HepG2 (cell line): Measurements from ENCODE around the gene GSTM4. TPM values are rescaled to one million over a fixed set of nuclear protein-coding genes. Genes with fewer than 3 reads are reported as not detected.

Experiments
- EED ChIP-seq: sonication (generic); formaldehyde crosslinking; IDR thresholded peaks from 2 replicates; pipeline ENCODE4 v1.5.0; 2020; ENCODE audit warnings: mild to moderate bottlenecking, missing genetic modification reagents
- ESRRA ChIP-seq: sonication (generic); formaldehyde crosslinking; IDR thresholded peaks from 2 replicates; pipeline ENCODE4 v1.5.1; 2020; ENCODE audit warnings: mild to moderate bottlenecking, low read depth, missing genetic modification reagents
- ETV6 ChIP-seq: sonication (generic); formaldehyde crosslinking; conservative IDR thresholded peaks from 2 replicates; pipeline ENCODE4 v1.4.0; 2020; ENCODE audit warnings: missing genetic modification reagents
- GATA4 ChIP-seq: sonication (generic); IDR thresholded peaks from 2 replicates; pipeline ENCODE4 v1.6.1; 2016; ENCODE audit warnings: antibody characterized with exemption, low read depth, borderline replicate concordance
- HES4 ChIP-seq: sonication (generic); formaldehyde crosslinking; IDR thresholded peaks from 2 replicates; pipeline ENCODE4 v1.9.0; 2021; ENCODE audit warnings: mild to moderate bottlenecking, missing genetic modification reagents, borderline replicate concordance
- KMT2A ChIP-seq: sonication (generic); formaldehyde crosslinking; IDR thresholded peaks from 2 replicates; pipeline ENCODE4 v1.4.0; 2020; ENCODE audit warnings: missing genetic modification reagents
- MIER2 ChIP-seq: IDR thresholded peaks from 2 replicates; pipeline ENCODE4 v1.6.1; 2016; ENCODE audit warnings: missing biosample characterization, missing genetic modification reagents
- MYC ChIP-seq: sonication (generic); formaldehyde crosslinking; IDR thresholded peaks from 2 replicates; pipeline ENCODE4 v1.9.0; 2021; ENCODE audit warnings: missing genetic modification reagents, borderline replicate concordance
- NBN ChIP-seq: fragments of 450-650 bp; conservative IDR thresholded peaks from 2 replicates; pipeline ENCODE4 v1.6.1; 2017
- PHF8 ChIP-seq: sonication (generic); formaldehyde crosslinking; IDR thresholded peaks from 2 replicates; pipeline ENCODE4 v1.5.0; 2020; ENCODE audit warnings: missing genetic modification reagents
- RXRB ChIP-seq: IDR thresholded peaks from 2 replicates; pipeline ENCODE4 v1.6.1; 2016; ENCODE audit warnings: borderline replicate concordance, missing genetic modification reagents, missing compliant biosample characterization
- SAP130 ChIP-seq: IDR thresholded peaks from 2 replicates; pipeline ENCODE4 v1.6.1; 2016; ENCODE audit warnings: low read depth
- TBX2 ChIP-seq: sonication (generic); formaldehyde crosslinking; IDR thresholded peaks from 2 replicates; pipeline ENCODE4 v1.5.0; 2020; ENCODE audit warnings: missing genetic modification reagents, mild to moderate bottlenecking, borderline replicate concordance
- TCF7L2 ChIP-seq: IDR thresholded peaks from 2 replicates; pipeline ENCODE4 v1.6.1; 2011; ENCODE audit warnings: mild to moderate bottlenecking, low read depth, low read length, moderate library complexity
- ZFP37 ChIP-seq: sonication (generic); formaldehyde crosslinking; IDR thresholded peaks from 2 replicates; pipeline ENCODE4 v1.4.0; 2020; ENCODE audit warnings: missing genetic modification reagents, borderline replicate concordance
- ZNF570 ChIP-seq: sonication (generic); formaldehyde crosslinking; IDR thresholded peaks from 2 replicates; pipeline ENCODE4 v1.4.0; 2020; ENCODE audit warnings: mild to moderate bottlenecking, missing genetic modification reagents, borderline replicate concordance
- ZNF607 ChIP-seq: sonication (generic); formaldehyde crosslinking; IDR thresholded peaks from 2 replicates; pipeline ENCODE4 v1.5.1; 2020; ENCODE audit warnings: missing genetic modification reagents, mild to moderate bottlenecking, borderline replicate concordance
- ZNF660 ChIP-seq: sonication (generic); formaldehyde crosslinking; IDR thresholded peaks from 2 replicates; pipeline ENCODE4 v1.5.1; 2020; ENCODE audit warnings: mild to moderate bottlenecking, low read depth, missing genetic modification reagents, borderline replicate concordance
- ZNF720 ChIP-seq: sonication (generic); formaldehyde crosslinking; IDR thresholded peaks from 2 replicates; pipeline ENCODE4 v1.4.0; 2020; ENCODE audit warnings: missing genetic modification reagents
- polyA plus RNA-seq, 8 experiments: library from polyadenylated mRNA; depleted of rRNA in 3 of 8; stranded (reverse) in 7 of 8; unstranded in 1 of 8; fragments of >200 nt; fragmentation: Illumina TruSeq in 4 of 8; extraction: Trizol in 4 of 8; gene quantifications; 2 replicates each; pipeline versions ENCODE4 v1.2.1 to v1.2.3, GENCODE V29; 2011 to 2016; ENCODE audit warnings: low read depth in 4 of 8, missing spikeins in 1 of 8, mixed read lengths in 1 of 8; ENCODE audit not compliant: insufficient read depth in 1 of 8
- total RNA-seq, 5 experiments: library from RNA; depleted of rRNA; stranded (reverse); fragments of >200 nt; fragmentation: Illumina TruSeq; extraction: Trizol; gene quantifications; 2 replicates each; pipeline ENCODE4 v1.2.3, GENCODE V29; 2016; ENCODE audit warnings: low read depth in 1 of 5
- TF ChIP-seq, protein P1 (sequence below): sonication (generic); formaldehyde crosslinking; IDR thresholded peaks from 2 replicates; pipeline ENCODE4 v1.9.0; 2021; ENCODE audit warnings: missing genetic modification reagents, mild to moderate bottlenecking, borderline replicate concordance
- TF ChIP-seq, protein P2 (sequence below): sonication (generic); formaldehyde crosslinking; IDR thresholded peaks from 2 replicates; pipeline ENCODE4 v1.8.1; 2023; ENCODE audit warnings: mild to moderate bottlenecking, missing genetic modification reagents, borderline replicate concordance
- TF ChIP-seq, protein P3 (sequence below): sonication (generic); formaldehyde crosslinking; conservative IDR thresholded peaks from 2 replicates; pipeline ENCODE4 v1.4.0; 2020; ENCODE audit warnings: missing genetic modification reagents
- TF ChIP-seq, protein P4 (sequence below): sonication (generic); formaldehyde crosslinking; IDR thresholded peaks from 2 replicates; pipeline ENCODE4 v1.8.0; 2022; ENCODE audit warnings: low read depth, missing genetic modification reagents
- TF ChIP-seq, protein P5 (sequence below): sonication (generic); formaldehyde crosslinking; IDR thresholded peaks from 2 replicates; pipeline ENCODE4 v1.5.1; 2020; ENCODE audit warnings: mild to moderate bottlenecking, missing genetic modification reagents, moderate library complexity

GSTM4 gene
- total and polyA plus RNA-seq, 2 of the 13 experiments (the other 11 are each of a cell fraction or from before 2014, with no cell fraction given) = 25.3 to 40.8 TPM

DNA sequence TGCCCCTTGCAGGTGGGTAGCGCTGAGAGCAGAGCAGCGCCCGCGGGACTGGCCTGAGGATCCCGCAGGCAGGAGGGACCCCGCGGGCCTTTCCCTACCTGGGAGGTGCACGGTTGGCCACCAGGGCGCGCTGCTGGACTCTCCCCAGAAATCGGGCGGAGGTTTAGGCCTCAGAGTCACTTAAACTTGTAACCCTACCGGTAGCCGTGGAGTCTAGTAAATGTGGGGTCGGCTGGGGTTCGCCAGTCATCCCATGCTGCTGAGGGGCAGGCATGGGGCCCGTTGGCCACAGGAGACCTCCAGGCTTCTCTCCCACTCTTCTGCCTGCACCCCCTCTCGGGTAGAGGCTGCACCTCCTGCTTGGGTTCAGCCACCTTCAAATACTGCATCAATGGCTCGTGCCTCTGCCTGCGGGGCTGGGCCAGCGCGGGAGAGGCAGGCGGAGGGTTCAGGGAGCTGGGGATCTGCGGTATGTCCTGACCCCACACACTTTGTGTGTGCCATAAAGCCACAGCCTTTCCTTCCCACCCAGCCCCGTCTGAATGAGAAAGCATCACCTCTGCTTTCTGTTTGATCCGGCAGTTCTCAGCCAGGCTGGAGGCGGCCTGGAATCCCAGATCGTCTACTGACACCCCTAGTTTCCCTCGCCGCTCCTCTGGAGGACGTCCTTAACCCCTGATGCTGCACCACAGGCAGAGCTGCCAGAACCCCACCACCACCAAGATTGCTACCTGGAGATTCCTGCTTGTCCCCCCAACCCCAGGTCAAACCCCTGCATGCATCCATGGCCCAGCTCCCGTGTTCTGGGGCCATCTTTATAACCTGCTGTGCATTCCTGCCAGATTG, 12.3 kb upstream of the GSTM4 start (continued):
- TF ChIP-seq GATA4 (no peak), RXRB (CRISPR knock-in tag) (0 out of 2 replicates have a peak, but pooled peaks have one; percentile 13), KMT2A (CRISPR knock-in tag) (no peak), ZNF720 (CRISPR knock-in tag) (no peak), MYC (no peak), EED (CRISPR knock-in tag) (no peak), NBN (no peak), TCF7L2 (no peak), SAP130 (CRISPR knock-in tag) (peak; percentile 53; the same call in 1 of the 2 replicates), PHF8 (CRISPR knock-in tag) (peak; percentile 40; the same call in 1 of the 2 replicates), HES4 (peak; percentile 81; the same call in 1 of the 2 replicates), ZNF570 (CRISPR knock-in tag) (no peak), ZNF607 (CRISPR knock-in tag) (peak; percentile 75; the same call in 1 of the 2 replicates), ZFP37 (no peak; the same call in 1 of the 2 replicates), MIER2 (CRISPR knock-in tag) (no peak), TBX2 (CRISPR knock-in tag) (peak; percentile 18; the same call in 1 of the 2 replicates), ESRRA (no peak), ZNF660 (CRISPR knock-in tag) (no peak), ETV6 (CRISPR knock-in tag) (no peak)
- TF ChIP-seq, protein P1, sequence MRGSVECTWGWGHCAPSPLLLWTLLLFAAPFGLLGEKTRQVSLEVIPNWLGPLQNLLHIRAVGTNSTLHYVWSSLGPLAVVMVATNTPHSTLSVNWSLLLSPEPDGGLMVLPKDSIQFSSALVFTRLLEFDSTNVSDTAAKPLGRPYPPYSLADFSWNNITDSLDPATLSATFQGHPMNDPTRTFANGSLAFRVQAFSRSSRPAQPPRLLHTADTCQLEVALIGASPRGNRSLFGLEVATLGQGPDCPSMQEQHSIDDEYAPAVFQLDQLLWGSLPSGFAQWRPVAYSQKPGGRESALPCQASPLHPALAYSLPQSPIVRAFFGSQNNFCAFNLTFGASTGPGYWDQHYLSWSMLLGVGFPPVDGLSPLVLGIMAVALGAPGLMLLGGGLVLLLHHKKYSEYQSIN (CRISPR knock-in tag) = no peak
- TF ChIP-seq, protein P2, sequence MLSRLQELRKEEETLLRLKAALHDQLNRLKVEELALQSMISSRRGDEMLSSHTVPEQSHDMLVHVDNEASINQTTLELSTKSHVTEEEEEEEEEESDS (CRISPR knock-in tag) = no peak
- TF ChIP-seq, protein P3, sequence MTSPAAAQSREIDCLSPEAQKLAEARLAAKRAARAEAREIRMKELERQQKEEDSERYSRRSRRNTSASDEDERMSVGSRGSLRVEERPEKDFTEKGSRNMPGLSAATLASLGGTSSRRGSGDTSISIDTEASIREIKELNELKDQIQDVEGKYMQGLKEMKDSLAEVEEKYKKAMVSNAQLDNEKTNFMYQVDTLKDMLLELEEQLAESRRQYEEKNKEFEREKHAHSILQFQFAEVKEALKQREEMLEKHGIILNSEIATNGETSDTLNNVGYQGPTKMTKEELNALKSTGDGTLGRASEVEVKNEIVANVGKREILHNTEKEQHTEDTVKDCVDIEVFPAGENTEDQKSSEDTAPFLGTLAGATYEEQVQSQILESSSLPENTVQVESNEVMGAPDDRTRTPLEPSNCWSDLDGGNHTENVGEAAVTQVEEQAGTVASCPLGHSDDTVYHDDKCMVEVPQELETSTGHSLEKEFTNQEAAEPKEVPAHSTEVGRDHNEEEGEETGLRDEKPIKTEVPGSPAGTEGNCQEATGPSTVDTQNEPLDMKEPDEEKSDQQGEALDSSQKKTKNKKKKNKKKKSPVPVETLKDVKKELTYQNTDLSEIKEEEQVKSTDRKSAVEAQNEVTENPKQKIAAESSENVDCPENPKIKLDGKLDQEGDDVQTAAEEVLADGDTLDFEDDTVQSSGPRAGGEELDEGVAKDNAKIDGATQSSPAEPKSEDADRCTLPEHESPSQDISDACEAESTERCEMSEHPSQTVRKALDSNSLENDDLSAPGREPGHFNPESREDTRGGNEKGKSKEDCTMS = no peak
- TF ChIP-seq, protein P4, sequence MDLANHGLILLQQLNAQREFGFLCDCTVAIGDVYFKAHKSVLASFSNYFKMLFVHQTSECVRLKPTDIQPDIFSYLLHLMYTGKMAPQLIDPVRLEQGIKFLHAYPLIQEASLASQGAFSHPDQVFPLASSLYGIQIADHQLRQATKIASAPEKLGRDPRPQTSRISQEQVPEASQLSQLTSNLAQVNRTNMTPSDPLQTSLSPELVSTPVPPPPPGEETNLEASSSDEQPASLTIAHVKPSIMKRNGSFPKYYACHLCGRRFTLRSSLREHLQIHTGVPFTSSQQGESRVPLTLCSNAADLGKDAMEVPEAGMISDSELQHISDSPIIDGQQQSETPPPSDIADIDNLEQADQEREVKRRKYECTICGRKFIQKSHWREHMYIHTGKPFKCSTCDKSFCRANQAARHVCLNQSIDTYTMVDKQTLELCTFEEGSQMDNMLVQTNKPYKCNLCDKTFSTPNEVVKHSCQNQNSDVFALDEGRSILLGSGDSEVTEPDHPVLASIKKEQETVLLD (CRISPR knock-in tag) = no peak
- TF ChIP-seq, protein P5, sequence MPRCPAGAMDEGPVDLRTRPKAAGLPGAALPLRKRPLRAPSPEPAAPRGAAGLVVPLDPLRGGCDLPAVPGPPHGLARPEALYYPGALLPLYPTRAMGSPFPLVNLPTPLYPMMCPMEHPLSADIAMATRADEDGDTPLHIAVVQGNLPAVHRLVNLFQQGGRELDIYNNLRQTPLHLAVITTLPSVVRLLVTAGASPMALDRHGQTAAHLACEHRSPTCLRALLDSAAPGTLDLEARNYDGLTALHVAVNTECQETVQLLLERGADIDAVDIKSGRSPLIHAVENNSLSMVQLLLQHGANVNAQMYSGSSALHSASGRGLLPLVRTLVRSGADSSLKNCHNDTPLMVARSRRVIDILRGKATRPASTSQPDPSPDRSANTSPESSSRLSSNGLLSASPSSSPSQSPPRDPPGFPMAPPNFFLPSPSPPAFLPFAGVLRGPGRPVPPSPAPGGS = no peak
